Testis (tissue), 5 donors: ENCODE measurements around the gene RTN4IP1. TPM values are rescaled to one million over a fixed set of nuclear protein-coding genes. Genes with fewer than 3 reads are reported as not detected.

ENCODE experiments used
- DNase-seq: peaks from one replicate; pipeline ENCODE4 v3.0.0-alpha.2; 2019
- H3K27ac ChIP-seq, 2 donors: fragments of 200-600 bp; sonication (generic); one replicate each; pipeline ENCODE4 v1.5.1; 2019
- H3K27me3 ChIP-seq: fragments of 200-600 bp; sonication (generic); one replicate; pipeline ENCODE4 v1.5.1; 2019
- H3K36me3 ChIP-seq: fragments of 200-600 bp; sonication (generic); one replicate; pipeline ENCODE4 v1.5.1; 2017; ENCODE audit warnings: low read depth; ENCODE audit errors: missing control alignments
- H3K4me1 ChIP-seq: fragments of 200-600 bp; sonication (generic); one replicate; pipeline ENCODE4 v1.5.1; 2019
- H3K4me3 ChIP-seq, 2 donors: fragments of 200-600 bp; sonication (generic); one replicate each; pipeline ENCODE4 v1.5.1; 2017 to 2019
- H3K9me3 ChIP-seq: fragments of 200-600 bp; sonication (generic); one replicate; pipeline ENCODE4 v1.5.1; 2017
- CTCF ChIP-seq, 3 experiments: fragments of 450-650 bp in 2 of 3; fragments of 200-600 bp in 1 of 3; sonication (generic) in 1 of 3; IDR thresholded peaks; one replicate each; pipeline ENCODE4 v1.5.1; 2016 to 2019; ENCODE audit warnings: antibody characterized with exemption in 3 of 3, mild to moderate bottlenecking in 2 of 3, moderate library complexity in 1 of 3
- POLR2A ChIP-seq: fragments of 450-650 bp; IDR thresholded peaks from one replicate; pipeline ENCODE4 v1.6.1; 2017; ENCODE audit warnings: antibody characterized with exemption, mild to moderate bottlenecking, moderate library complexity
- WGBS, 2 donors: methylation state at CpG; one replicate each; pipeline ENCODE4 v1.1.5; 2018; 5-methylcytosine and 5-hydroxymethylcytosine counted together
- intact Hi-C: fragments of 100-400 bp; cut with DNase I; formaldehyde crosslinking; loops from one replicate; pipeline ENCODE4 v1.15.1; 2023; ENCODE audit warnings: low total_unique reads
- long read RNA-seq, 2 donors: transcript quantifications; one replicate each; lab custom pipeline, GENCODE V29; 2026
- polyA plus RNA-seq: library from polyadenylated mRNA; stranded (reverse); fragments of 350-450 nt; fragmentation: Illumina TruSeq; extraction: RNeasy Lipid Tissue Mini Kit (QIAGEN cat#74804); gene quantifications from one replicate; pipeline ENCODE4 v1.2.3, GENCODE V29; 2014; ENCODE audit warnings: low read depth, low replicate concordance; ENCODE audit not compliant: insufficient read depth
- total RNA-seq, 2 donors: library from RNA; depleted of rRNA; stranded (reverse); fragments of >200 nt; gene quantifications; one replicate each; pipeline ENCODE4 v1.2.3, GENCODE V29; 2016

Gene RTN4IP1
- total RNA-seq = 1 to 10 TPM; 9.8 to 9.9 TPM
- 9.9 TPM for polyA plus RNA-seq
- long read RNA-seq, donor 1, transcript RTN4IP1-203 (2 exons, 433 nt) = major isoform, 9 of 32 reads
- long read RNA-seq, donor 1, partial matches to known transcripts = 19 of 32 reads
- long read RNA-seq, donor 1, other reads (novel, unspliced or antisense) = 0 of 32 reads
- long read RNA-seq, donor 2, transcript RTN4IP1-203 (2 exons, 433 nt) = major isoform, 5 of 8 reads
- long read RNA-seq, donor 2, partial matches to known transcripts = 0 of 8 reads
- long read RNA-seq, donor 2, other reads (novel, unspliced or antisense) = 0 of 8 reads

DNA sequence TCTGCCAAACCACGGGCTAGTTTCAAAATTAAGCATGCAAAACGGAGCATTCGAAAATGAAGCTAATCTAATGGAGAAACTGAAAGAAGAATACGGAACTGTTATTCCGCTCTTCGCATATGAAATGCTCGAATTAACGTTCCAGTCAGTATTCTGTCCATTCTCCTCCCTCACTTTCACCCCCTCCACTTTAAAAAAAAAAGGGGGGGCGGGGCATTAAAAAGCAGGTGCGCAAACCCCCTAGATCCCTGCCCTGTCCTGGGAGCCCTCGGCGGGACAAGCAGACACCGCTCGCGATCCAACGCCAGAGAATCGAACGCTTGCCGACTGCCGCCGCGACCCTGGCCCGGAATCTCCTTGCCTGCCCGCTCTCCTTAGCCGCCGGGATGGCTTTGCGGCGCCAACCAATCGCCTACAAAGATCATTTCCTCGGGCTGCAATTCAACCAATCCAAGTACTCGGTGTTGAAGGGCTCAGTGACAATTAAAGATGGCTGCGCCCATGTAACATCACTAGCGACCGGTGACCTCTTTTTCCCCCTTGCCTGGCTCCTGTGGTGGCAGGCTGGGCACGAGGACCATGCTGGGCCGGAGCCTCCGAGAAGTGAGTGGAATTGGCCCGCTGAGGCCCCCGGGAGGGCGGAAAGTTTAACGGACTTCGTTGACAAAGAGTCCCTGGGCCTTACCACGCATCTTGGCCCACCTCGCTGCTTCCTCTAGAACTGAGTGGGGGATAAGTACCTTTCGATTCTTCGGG is at the start of gene RTN4IP1, which contains the start of gene QRSL1:
RTN4IP1 (minus strand) TSS at position 396 of the 756 bp plus-strand sequence. CDS start 477 bp downstream, outside the sequence.
QRSL1 (plus strand) TSS at position 476 of the 756 bp plus-strand sequence; CDS start at position 580, 104 bp downstream.
- TF ChIP-seq POLR2A (no peak), CTCF (IDR thresholded peaks at IDR 0.05) (no peak)
- Histone ChIP-seq H3K36me3 (no peaks in the 10 kb centered on the region), H3K27ac (peak within 1 kb of the TSS; percentile 48 to 88), H3K4me3 (peak within 1 kb of the TSS; percentile 72 to 83), H3K27me3 (no peaks in the 10 kb centered on the region), H3K4me1 (peaks cover 8% of the 10 kb centered on the region), H3K9me3 (no peaks in the 10 kb centered on the region)
- intact Hi-C loops = no loop called here
- DNase-seq = peak; percentile 93
- 0% methylated on average over 44 to 46 of the region's 46 CpGs for WGBS, 2 donors

DNA sequence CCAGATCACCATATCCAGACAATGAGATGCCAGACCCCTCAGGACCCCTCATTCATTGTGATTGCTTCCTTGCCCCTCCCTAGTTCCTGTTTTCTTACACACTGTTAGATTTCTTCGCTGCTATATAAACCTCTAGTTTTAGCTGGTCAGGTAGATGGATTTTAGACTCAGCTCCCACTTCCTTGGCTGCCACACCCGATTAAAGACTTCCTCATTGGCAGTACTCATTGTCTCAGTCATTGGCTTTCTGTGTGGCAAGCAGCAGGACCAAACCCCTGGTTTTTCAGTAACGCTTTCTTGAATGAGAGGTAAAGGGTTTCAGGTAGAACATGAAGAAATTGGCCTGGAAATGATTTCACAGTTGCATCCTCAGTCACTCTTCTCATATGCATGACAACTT is 48.0 kb upstream of the RTN4IP1 start:
- no peaks in the 10 kb centered on the region for H3K36me3 ChIP-seq
- DNase-seq = no peak
- TF ChIP-seq POLR2A (no peak), CTCF (IDR thresholded peaks at IDR 0.05) (no peak)
- 88 to 90% methylated on average over 3 of the region's 3 CpGs for WGBS, 2 donors
- H3K27me3 ChIP-seq = no peaks in the 10 kb centered on the region
- H3K4me1 ChIP-seq = no peaks in the 10 kb centered on the region
- no peak overlapping the region for H3K27ac ChIP-seq
- H3K4me3 ChIP-seq = no peak overlapping the region
- intact Hi-C loops = no loop called here
- no peaks in the 10 kb centered on the region for H3K9me3 ChIP-seq

GRCh38 chr6:106674541-106675229 is 45.4 kb upstream of the RTN4IP1 start:
- TF ChIP-seq CTCF (IDR thresholded peaks at IDR 0.05) (no peak), POLR2A (no peak)
- intact Hi-C loops = no loop called here
- H3K4me1 ChIP-seq = no peaks in the 10 kb centered on the region
- H3K27me3 ChIP-seq = no peaks in the 10 kb centered on the region
- H3K27ac ChIP-seq = no peak overlapping the region
- no peaks in the 10 kb centered on the region for H3K9me3 ChIP-seq
- H3K36me3 ChIP-seq = no peaks in the 10 kb centered on the region
- no peak for DNase-seq
- H3K4me3 ChIP-seq = no peak overlapping the region

DNA sequence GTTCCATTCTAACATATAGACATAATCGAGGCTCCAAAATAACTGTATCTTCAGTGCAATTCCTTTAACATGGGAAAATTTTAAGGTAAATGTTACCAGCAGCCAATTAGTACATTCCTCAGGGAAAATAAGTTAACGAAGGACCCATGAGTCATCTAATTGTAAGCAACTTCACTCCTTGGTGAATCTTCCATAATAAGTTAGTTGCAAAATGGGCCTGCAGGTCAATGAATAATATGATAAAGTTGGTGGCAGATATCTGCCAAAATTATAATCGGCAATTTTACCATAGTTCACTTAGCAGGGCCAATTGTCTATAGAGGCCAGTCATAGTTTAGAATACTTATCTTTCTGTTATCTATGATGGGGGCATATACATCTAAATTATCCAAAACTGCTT is 42.4 kb upstream of the RTN4IP1 start:
- Histone ChIP-seq H3K4me1 (no peaks in the 10 kb centered on the region), H3K27ac (no peak overlapping the region), H3K27me3 (no peaks in the 10 kb centered on the region), H3K36me3 (no peaks in the 10 kb centered on the region), H3K9me3 (no peaks in the 10 kb centered on the region), H3K4me3 (no peak overlapping the region)
- TF ChIP-seq CTCF (IDR thresholded peaks at IDR 0.05) (no peak), POLR2A (no peak)
- WGBS, 2 donors = 40 to 70% methylated on average over 3 of the region's 3 CpGs
- DNase-seq = no peak
- intact Hi-C loops = no loop called here
